Activated naive CD8-positive, alpha-beta T cell treated with anti-CD3 and anti-CD28 coated beads, Interleukin-2, amount 50 U/mL, for 24 hours (primary cell): Measurements from ENCODE around the gene PSMD8.
A peak's percentile ranks its signal among the peaks of the same experiment; 100 is the strongest.
"Not testable (repeated sequence)": the region's sequence is repeated elsewhere in the genome, so short reads cannot be mapped to it uniquely, and the experiment has no call there.

Experiments used
- ATAC-seq: fragments of 150-1000 bp; cut with Tn5 transposase; one replicate; pipeline ENCODE4 v1.10.0; 2021
- DNase-seq: peaks from one replicate; pipeline ENCODE4 v3.0.0; 2021
- H3K27ac Mint-ChIP-seq: one replicate; pipeline ENCODE4 v1.8.0; 2021; ENCODE audit warnings: mild to moderate bottlenecking, mixed read lengths
- H3K27me3 Mint-ChIP-seq: one replicate; pipeline ENCODE4 v1.8.0; 2021; ENCODE audit warnings: mixed read lengths
- H3K36me3 Mint-ChIP-seq: one replicate; pipeline ENCODE4 v1.8.0; 2021; ENCODE audit warnings: low read depth, mixed read lengths
- H3K4me1 Mint-ChIP-seq: one replicate; pipeline ENCODE4 v1.8.0; 2021; ENCODE audit warnings: mixed read lengths
- H3K4me3 Mint-ChIP-seq: one replicate; pipeline ENCODE4 v1.8.0; 2021; ENCODE audit warnings: mild to moderate bottlenecking, moderate library complexity, mixed read lengths
- H3K9me3 Mint-ChIP-seq: one replicate; pipeline ENCODE4 v1.8.0; 2021; ENCODE audit warnings: mixed read lengths

The PSMD8 gene

GRCh38 chr19:38404858-38405257 lies 30.5 kb downstream of the PSMD8 start:
- DNase-seq (no peak), ATAC-seq (no peak)
- H3K27ac Mint-ChIP-seq, result no peak overlapping the region
- H3K27me3 Mint-ChIP-seq, result no peaks in the 10 kb centered on the region
- no peak overlapping the region for H3K4me3 Mint-ChIP-seq
- no peaks in the 10 kb centered on the region for H3K9me3 Mint-ChIP-seq
- peaks cover 14% of the 10 kb centered on the region for H3K4me1 Mint-ChIP-seq
- H3K36me3 Mint-ChIP-seq, result peaks cover 7% of the 10 kb centered on the region

GRCh38 chr19:38405276-38405675 lies 30.9 kb downstream of the PSMD8 start:
- Mint-ChIP-seq H3K4me3 (no peak overlapping the region), H3K9me3 (no peaks in the 10 kb centered on the region), H3K36me3 (peaks cover 7% of the 10 kb centered on the region), H3K27me3 (no peaks in the 10 kb centered on the region), H3K4me1 (peaks cover 14% of the 10 kb centered on the region), H3K27ac (no peak overlapping the region)
- ATAC-seq, result no peak
- DNase-seq, result no peak

- H3K36me3 Mint-ChIP-seq, result peaks cover 7% of the 10 kb centered on the region
Observed at GRCh38 chr19:38409631-38410133, 35.3 kb downstream of the PSMD8 start.

GRCh38 chr19:38410407-38410806 lies 36.0 kb downstream of the PSMD8 start:
- H3K9me3 Mint-ChIP-seq, H3K27me3 Mint-ChIP-seq, H3K4me1 Mint-ChIP-seq, H3K27ac Mint-ChIP-seq, ATAC-seq, DNase-seq, H3K4me3 Mint-ChIP-seq, H3K36me3 Mint-ChIP-seq: not testable (repeated sequence)

More at GRCh38 chr19:38409631-38410133, 35.3 kb downstream of the PSMD8 start:
- DNase-seq (no peak), ATAC-seq (no peak)
- Mint-ChIP-seq H3K4me3 (no peak overlapping the region), H3K27ac (no peak overlapping the region), H3K27me3 (no peaks in the 10 kb centered on the region), H3K9me3 (no peaks in the 10 kb centered on the region), H3K4me1 (peaks cover 2% of the 10 kb centered on the region)

- Mint-ChIP-seq H3K27me3 (no peaks in the 10 kb centered on the region), H3K36me3 (peaks cover 3% of the 10 kb centered on the region), H3K4me1 (no peaks in the 10 kb centered on the region), H3K4me3 (no peak overlapping the region), H3K9me3 (no peaks in the 10 kb centered on the region), H3K27ac (no peak overlapping the region)
- ATAC-seq (no peak), DNase-seq (no peak)
Observed at GRCh38 chr19:38411041-38411712, 36.8 kb downstream of the PSMD8 start.

GRCh38 chr19:38411898-38412297 lies 37.5 kb downstream of the PSMD8 start:
- not testable (repeated sequence) for H3K27ac Mint-ChIP-seq, DNase-seq, ATAC-seq, H3K27me3 Mint-ChIP-seq, H3K4me1 Mint-ChIP-seq, H3K4me3 Mint-ChIP-seq, H3K36me3 Mint-ChIP-seq, H3K9me3 Mint-ChIP-seq

GRCh38 chr19:38412491-38412890 lies 38.1 kb downstream of the PSMD8 start:
- ATAC-seq (no peak), DNase-seq (no peak)
- no peaks in the 10 kb centered on the region for H3K9me3 Mint-ChIP-seq
- H3K27ac Mint-ChIP-seq, result no peak overlapping the region
- no peaks in the 10 kb centered on the region for H3K36me3 Mint-ChIP-seq
- H3K27me3 Mint-ChIP-seq, result no peaks in the 10 kb centered on the region
- H3K4me3 Mint-ChIP-seq, result no peak overlapping the region
- peaks cover 6% of the 10 kb centered on the region for H3K4me1 Mint-ChIP-seq

GRCh38 chr19:38412961-38413360 lies 38.6 kb downstream of the PSMD8 start:
- DNase-seq (no peak), ATAC-seq (no peak)
- H3K4me3 Mint-ChIP-seq, result no peak overlapping the region
- H3K4me1 Mint-ChIP-seq, result peaks cover 11% of the 10 kb centered on the region
- H3K27ac Mint-ChIP-seq, result no peak overlapping the region
- H3K36me3 Mint-ChIP-seq, result no peaks in the 10 kb centered on the region
- H3K9me3 Mint-ChIP-seq, result no peaks in the 10 kb centered on the region
- no peaks in the 10 kb centered on the region for H3K27me3 Mint-ChIP-seq

GRCh38 chr19:38413416-38413815 lies 39.0 kb downstream of the PSMD8 start:
- Mint-ChIP-seq H3K4me3 (no peak overlapping the region), H3K9me3 (no peaks in the 10 kb centered on the region), H3K27me3 (no peaks in the 10 kb centered on the region), H3K27ac (no peak overlapping the region), H3K4me1 (peaks cover 13% of the 10 kb centered on the region), H3K36me3 (no peaks in the 10 kb centered on the region)
- ATAC-seq (no peak), DNase-seq (no peak)

GRCh38 chr19:38417146-38417543 lies 42.8 kb downstream of the PSMD8 start:
- H3K9me3 Mint-ChIP-seq, result no peaks in the 10 kb centered on the region
- no peak for DNase-seq
- no peaks in the 10 kb centered on the region for H3K36me3 Mint-ChIP-seq
- H3K27me3 Mint-ChIP-seq, result no peaks in the 10 kb centered on the region
- H3K4me3 Mint-ChIP-seq, result peak overlapping the region; percentile 74
- peaks cover 16% of the 10 kb centered on the region for H3K4me1 Mint-ChIP-seq
- peak overlapping the region; percentile 70 for H3K27ac Mint-ChIP-seq
- ATAC-seq, result no peak

- Mint-ChIP-seq H3K4me1 (peaks cover 16% of the 10 kb centered on the region), H3K27ac (peak overlapping the region; percentile 70), H3K4me3 (peak overlapping the region; percentile 74), H3K9me3 (no peaks in the 10 kb centered on the region), H3K36me3 (no peaks in the 10 kb centered on the region), H3K27me3 (no peaks in the 10 kb centered on the region)
- ATAC-seq (peak; percentile 66), DNase-seq (peak; percentile 69)
Observed at GRCh38 chr19:38417544-38418506, 43.5 kb downstream of the PSMD8 start.

- H3K27me3 Mint-ChIP-seq, result no peaks in the 10 kb centered on the region
- no peak for ATAC-seq
- no peak for DNase-seq
- no peaks in the 10 kb centered on the region for H3K36me3 Mint-ChIP-seq
- no peak overlapping the region for H3K4me3 Mint-ChIP-seq
- H3K9me3 Mint-ChIP-seq, result no peaks in the 10 kb centered on the region
- no peak overlapping the region for H3K27ac Mint-ChIP-seq
- H3K4me1 Mint-ChIP-seq, result peaks cover 18% of the 10 kb centered on the region
Observed at GRCh38 chr19:38420935-38421334, 46.6 kb downstream of the PSMD8 start.

GRCh38 chr19:38421856-38422255 lies 47.5 kb downstream of the PSMD8 start:
- Mint-ChIP-seq H3K27me3 (peaks cover 4% of the 10 kb centered on the region), H3K27ac (no peak overlapping the region), H3K9me3 (no peaks in the 10 kb centered on the region), H3K4me1 (peaks cover 25% of the 10 kb centered on the region), H3K36me3 (no peaks in the 10 kb centered on the region), H3K4me3 (no peak overlapping the region)
- ATAC-seq (no peak), DNase-seq (no peak)

- no peak for DNase-seq
- Mint-ChIP-seq H3K36me3 (no peaks in the 10 kb centered on the region), H3K4me1 (peaks cover 25% of the 10 kb centered on the region), H3K9me3 (no peaks in the 10 kb centered on the region), H3K27ac (no peak overlapping the region), H3K4me3 (no peak overlapping the region), H3K27me3 (peaks cover 4% of the 10 kb centered on the region)
- ATAC-seq, result no peak
Observed at GRCh38 chr19:38422438-38422837, 48.1 kb downstream of the PSMD8 start.

- H3K36me3 Mint-ChIP-seq, result no peaks in the 10 kb centered on the region
- H3K4me3 Mint-ChIP-seq, result no peak overlapping the region
- no peak overlapping the region for H3K27ac Mint-ChIP-seq
- H3K4me1 Mint-ChIP-seq, result peaks cover 30% of the 10 kb centered on the region
- H3K9me3 Mint-ChIP-seq, result no peaks in the 10 kb centered on the region
- DNase-seq (no peak), ATAC-seq (no peak)
- peaks cover 7% of the 10 kb centered on the region for H3K27me3 Mint-ChIP-seq
Observed at GRCh38 chr19:38424272-38424671, 49.9 kb downstream of the PSMD8 start.
